ENCODE data around the gene SMIM24. TPM values are rescaled to one million over a fixed set of nuclear protein-coding genes. Genes with fewer than 3 reads are reported as not detected.

The SMIM24 gene
- total RNA-seq, 1 experiment from 2014 or later: 1.9 TPM

DNA sequence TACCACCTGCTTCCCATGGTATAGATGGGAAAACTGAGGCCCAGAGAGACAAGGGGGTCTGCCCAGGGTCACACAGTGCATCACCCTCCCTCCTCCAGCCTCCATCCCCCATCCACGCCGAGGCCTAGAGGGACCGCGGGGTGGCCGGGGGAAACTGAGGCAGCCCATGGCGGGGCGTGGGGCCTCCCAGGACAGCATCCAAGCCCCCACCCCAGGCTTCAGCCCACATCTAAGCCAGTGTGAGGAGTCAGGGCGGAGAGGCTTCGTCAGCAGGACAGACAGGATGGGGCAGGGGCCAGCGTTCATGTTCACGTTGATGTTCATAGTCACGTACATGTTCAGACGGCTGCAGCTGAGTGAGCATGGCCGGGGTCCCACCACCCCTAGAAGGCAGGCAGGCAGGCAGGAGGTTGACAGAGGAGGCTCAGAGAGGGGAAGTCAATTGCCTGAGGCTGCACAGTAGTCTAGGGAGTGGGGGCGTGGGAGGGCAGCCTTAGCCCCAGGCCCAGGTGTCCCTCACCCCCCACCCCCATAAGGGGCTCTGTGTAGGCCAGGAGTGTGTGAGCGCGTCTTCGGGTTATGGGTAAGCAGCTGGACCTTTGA is 23.3 kb downstream of the SMIM24 start:
- peaks cover 44% of the 10 kb centered on the region for H3K27me3 Mint-ChIP-seq (ENCODE audit: low read depth)
- H3K4me2 ChIP-seq (ENCODE audit: insufficient read depth, insufficient read length, low read length): no peak overlapping the region
- H3K36me3 Mint-ChIP-seq (ENCODE audit: insufficient read depth in 1 of 3, low read depth in 3 of 3): no peaks in the 10 kb centered on the region
- H3T11ph ChIP-seq (ENCODE audit: low read length): no peak overlapping the region
- H3K9ac ChIP-seq (ENCODE audit: extremely low read depth, insufficient read length, low read length): no peak overlapping the region
- H2BK15ac ChIP-seq (ENCODE audit: low read depth, low read length): no peak overlapping the region
- H3K23ac ChIP-seq (ENCODE audit: insufficient read length, low read depth, low read length): no peak overlapping the region
- no peak overlapping the region for H3K56ac ChIP-seq (ENCODE audit: insufficient read length, low read depth, low read length)
- no peak overlapping the region; the same call in 1 of the 2 replicates for H3K14ac ChIP-seq (ENCODE audit: insufficient read depth, low read length)
- H3K9me3 ChIP-seq (ENCODE audit: control insufficient read depth, low read depth, low read length): no peaks in the 10 kb centered on the region
- DNase-seq: no peak
- no peak overlapping the region for H4K8ac ChIP-seq (replicated peaks; ENCODE audit: insufficient read length, low read depth, low read length)
- no peaks in the 10 kb centered on the region for H3K79me1 ChIP-seq (ENCODE audit: insufficient read depth, low read depth, low read length, poor library complexity, severe bottlenecking)
- TF ChIP-seq, protein P1, sequence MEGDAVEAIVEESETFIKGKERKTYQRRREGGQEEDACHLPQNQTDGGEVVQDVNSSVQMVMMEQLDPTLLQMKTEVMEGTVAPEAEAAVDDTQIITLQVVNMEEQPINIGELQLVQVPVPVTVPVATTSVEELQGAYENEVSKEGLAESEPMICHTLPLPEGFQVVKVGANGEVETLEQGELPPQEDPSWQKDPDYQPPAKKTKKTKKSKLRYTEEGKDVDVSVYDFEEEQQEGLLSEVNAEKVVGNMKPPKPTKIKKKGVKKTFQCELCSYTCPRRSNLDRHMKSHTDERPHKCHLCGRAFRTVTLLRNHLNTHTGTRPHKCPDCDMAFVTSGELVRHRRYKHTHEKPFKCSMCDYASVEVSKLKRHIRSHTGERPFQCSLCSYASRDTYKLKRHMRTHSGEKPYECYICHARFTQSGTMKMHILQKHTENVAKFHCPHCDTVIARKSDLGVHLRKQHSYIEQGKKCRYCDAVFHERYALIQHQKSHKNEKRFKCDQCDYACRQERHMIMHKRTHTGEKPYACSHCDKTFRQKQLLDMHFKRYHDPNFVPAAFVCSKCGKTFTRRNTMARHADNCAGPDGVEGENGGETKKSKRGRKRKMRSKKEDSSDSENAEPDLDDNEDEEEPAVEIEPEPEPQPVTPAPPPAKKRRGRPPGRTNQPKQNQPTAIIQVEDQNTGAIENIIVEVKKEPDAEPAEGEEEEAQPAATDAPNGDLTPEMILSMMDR (conservative IDR thresholded peaks at IDR 0.05): no peak
- peaks cover 3% of the 10 kb centered on the region for H3K23me2 ChIP-seq (ENCODE audit: insufficient read length, low read depth, low read length, poor library complexity, severe bottlenecking)
- H3K27me3 ChIP-seq (ENCODE audit: insufficient read depth, low read length): peaks cover 6% of the 10 kb centered on the region; the same call in 1 of the 2 replicates
- no peak overlapping the region for H4K5ac ChIP-seq (ENCODE audit: insufficient read length, low read depth, low read length)
- H3K79me2 ChIP-seq (ENCODE audit: insufficient read depth, low read length): no peaks in the 10 kb centered on the region
- no CpG with 5 or more reads among the region's 18 CpGs for WGBS (ENCODE audit: extremely low coverage, insufficient read length, low lambda C conversion rate)
- H2BK5ac ChIP-seq (ENCODE audit: insufficient read length, low read length): no peak overlapping the region
- no peak overlapping the region for H3K4me3 Mint-ChIP-seq
- H4K20me1 ChIP-seq (ENCODE audit: control insufficient read depth, insufficient read depth, insufficient read length): peaks cover 2% of the 10 kb centered on the region
- H2AK5ac ChIP-seq (ENCODE audit: insufficient read length, low read length): no peak overlapping the region
- no peak overlapping the region for H3K27ac Mint-ChIP-seq
- no peaks in the 10 kb centered on the region; the same call in 1 of the 2 replicates for H3K4me1 ChIP-seq (ENCODE audit: insufficient read depth, low read length)
- no peak overlapping the region for H3K27ac ChIP-seq (ENCODE audit: insufficient read length, low read depth, low read length)
- no peak overlapping the region for H2AFZ ChIP-seq (ENCODE audit: low read length)
- no peaks in the 10 kb centered on the region for H3K9me3 Mint-ChIP-seq
- H3K4me1 Mint-ChIP-seq: peaks cover 11 to 23% of the 10 kb centered on the region in 2 experiments
- H3K18ac ChIP-seq (ENCODE audit: insufficient read length, low read depth, low read length): no peak overlapping the region
- no peak overlapping the region for H4K91ac ChIP-seq (ENCODE audit: insufficient read length, low read depth, low read length)
- no peak overlapping the region for H2BK20ac ChIP-seq (ENCODE audit: low read depth, low read length, poor library complexity, severe bottlenecking)
- no peak overlapping the region for H2BK120ac ChIP-seq (ENCODE audit: low read depth, low read length, poor library complexity, severe bottlenecking)
- H2BK12ac ChIP-seq (ENCODE audit: insufficient read length, low read depth, low read length): no peak overlapping the region
- no peak overlapping the region for H3K4ac ChIP-seq (ENCODE audit: low read depth, low read length)

Data from H9 (cell line).